ENCODE data around the gene NCAPG2.

DNA sequence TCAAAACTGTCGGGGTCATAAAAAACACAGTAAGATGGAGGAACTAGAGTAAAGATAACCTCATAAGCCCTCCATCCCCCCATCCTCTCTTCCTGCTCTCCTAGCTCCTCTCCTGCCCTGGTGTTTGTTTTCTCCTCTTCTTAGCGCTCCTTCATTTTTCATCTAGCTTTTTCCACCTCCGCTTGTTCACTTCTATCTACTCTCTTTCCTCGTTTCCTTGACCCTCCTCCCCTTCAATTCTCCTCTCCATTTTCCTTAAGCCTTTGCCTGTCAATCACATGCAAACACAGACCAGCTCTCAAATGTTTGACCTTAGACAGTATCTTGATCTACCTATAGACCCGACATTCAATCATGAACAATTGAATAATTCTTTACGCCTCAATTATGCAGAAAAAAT lies 10.0 kb downstream of the NCAPG2 start:
- no peak for TF ChIP-seq EZH2 (IDR thresholded peaks at IDR 0.05; ENCODE audit: low read length)
- TF ChIP-seq, protein P1, sequence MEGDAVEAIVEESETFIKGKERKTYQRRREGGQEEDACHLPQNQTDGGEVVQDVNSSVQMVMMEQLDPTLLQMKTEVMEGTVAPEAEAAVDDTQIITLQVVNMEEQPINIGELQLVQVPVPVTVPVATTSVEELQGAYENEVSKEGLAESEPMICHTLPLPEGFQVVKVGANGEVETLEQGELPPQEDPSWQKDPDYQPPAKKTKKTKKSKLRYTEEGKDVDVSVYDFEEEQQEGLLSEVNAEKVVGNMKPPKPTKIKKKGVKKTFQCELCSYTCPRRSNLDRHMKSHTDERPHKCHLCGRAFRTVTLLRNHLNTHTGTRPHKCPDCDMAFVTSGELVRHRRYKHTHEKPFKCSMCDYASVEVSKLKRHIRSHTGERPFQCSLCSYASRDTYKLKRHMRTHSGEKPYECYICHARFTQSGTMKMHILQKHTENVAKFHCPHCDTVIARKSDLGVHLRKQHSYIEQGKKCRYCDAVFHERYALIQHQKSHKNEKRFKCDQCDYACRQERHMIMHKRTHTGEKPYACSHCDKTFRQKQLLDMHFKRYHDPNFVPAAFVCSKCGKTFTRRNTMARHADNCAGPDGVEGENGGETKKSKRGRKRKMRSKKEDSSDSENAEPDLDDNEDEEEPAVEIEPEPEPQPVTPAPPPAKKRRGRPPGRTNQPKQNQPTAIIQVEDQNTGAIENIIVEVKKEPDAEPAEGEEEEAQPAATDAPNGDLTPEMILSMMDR (optimal IDR thresholded peaks at IDR 0.05 in 1 of 3, IDR thresholded peaks at IDR 0.05 in 1 of 3, conservative IDR thresholded peaks at IDR 0.05 in 1 of 3; ENCODE audit: extremely low read depth in 1 of 3, insufficient read depth in 2 of 3, low read length in 3 of 3) = no peak

All from keratinocyte (primary cell).